A549 (cell line): ENCODE results near the gene PVALEF.

Source experiments
- RFX5 ChIP-seq: fragments of 450-650 bp; IDR thresholded peaks from 2 replicates; pipeline ENCODE4 v1.7.1; 2014; ENCODE audit warnings: antibody characterized with exemption, mild to moderate bottlenecking, moderate library complexity
- ZFP36 ChIP-seq: fragments of 450-650 bp; IDR thresholded peaks from 2 replicates; pipeline ENCODE4 v1.6.1; 2014; ENCODE audit warnings: borderline replicate concordance; ENCODE audit not compliant: partially characterized antibody
- TF ChIP-seq, protein P1 (sequence below): fragments of >200 bp; sonication (Bioruptor Twin); formaldehyde crosslinking; IDR thresholded peaks from 3 replicates; pipeline ENCODE4 v1.5.1; 2016

DNA sequence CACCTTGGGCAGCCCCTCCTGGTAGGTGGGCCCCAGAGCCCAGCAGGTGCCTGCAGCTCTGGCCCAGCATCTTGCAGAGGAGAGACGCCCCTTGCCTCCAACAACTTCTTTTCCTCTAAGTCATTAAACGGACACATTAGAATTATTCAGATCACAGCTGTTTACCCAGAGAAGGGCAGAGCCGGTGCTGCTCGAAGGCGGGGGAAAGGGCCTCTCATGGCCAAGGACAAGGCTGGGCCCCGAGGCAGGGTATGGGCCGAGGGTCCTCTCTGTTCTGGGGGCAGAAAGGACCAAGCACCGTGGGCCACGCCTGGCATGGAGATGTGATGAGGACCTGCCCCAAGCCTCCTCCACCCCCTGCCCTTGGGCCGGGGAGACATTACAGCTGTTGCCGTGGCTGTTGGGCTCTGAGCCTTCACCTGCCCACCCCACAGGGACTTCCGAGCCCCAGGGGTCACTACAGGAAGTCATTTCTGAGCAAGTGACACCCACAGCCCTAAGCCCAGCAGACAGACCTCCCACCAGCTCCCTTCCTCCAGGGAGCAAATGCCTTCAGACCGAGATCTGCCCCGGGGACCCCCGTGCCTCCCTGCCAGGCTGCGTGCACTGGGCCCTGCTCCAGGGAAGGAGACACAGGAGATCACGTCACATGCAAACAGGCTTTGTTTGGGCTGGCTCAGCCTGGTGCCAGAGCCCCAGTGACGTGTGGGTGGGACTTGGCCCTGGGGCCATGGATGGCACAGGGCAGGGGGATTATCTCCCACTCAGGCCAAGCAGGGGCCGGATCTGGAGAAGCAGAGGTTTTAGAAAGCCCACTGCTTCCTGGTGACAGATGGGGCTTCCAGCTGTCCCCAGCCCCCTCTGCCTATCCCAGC, 699 bp upstream of the PVALEF start:
- TF ChIP-seq, protein P1, sequence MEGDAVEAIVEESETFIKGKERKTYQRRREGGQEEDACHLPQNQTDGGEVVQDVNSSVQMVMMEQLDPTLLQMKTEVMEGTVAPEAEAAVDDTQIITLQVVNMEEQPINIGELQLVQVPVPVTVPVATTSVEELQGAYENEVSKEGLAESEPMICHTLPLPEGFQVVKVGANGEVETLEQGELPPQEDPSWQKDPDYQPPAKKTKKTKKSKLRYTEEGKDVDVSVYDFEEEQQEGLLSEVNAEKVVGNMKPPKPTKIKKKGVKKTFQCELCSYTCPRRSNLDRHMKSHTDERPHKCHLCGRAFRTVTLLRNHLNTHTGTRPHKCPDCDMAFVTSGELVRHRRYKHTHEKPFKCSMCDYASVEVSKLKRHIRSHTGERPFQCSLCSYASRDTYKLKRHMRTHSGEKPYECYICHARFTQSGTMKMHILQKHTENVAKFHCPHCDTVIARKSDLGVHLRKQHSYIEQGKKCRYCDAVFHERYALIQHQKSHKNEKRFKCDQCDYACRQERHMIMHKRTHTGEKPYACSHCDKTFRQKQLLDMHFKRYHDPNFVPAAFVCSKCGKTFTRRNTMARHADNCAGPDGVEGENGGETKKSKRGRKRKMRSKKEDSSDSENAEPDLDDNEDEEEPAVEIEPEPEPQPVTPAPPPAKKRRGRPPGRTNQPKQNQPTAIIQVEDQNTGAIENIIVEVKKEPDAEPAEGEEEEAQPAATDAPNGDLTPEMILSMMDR, result no peak
- TF ChIP-seq ZFP36, result no peak
- no peak for TF ChIP-seq RFX5
